Activated CD8-positive, alpha-beta memory T cell treated with anti-CD3 and anti-CD28 coated beads, Interleukin-2, amount 10 ng/mL, durations not matched to agents 7 days and 5 days (primary cell): ENCODE data around the gene OR51B4. TPM values are rescaled to one million over a fixed set of nuclear protein-coding genes. Genes with fewer than 3 reads are reported as not detected.
"Not testable (repeated sequence)": the region's sequence is repeated elsewhere in the genome, so short reads cannot be mapped to it uniquely, and the experiment has no call there.

Experiments used
- ATAC-seq: fragments of 150-1000 bp; cut with Tn5 transposase; one replicate; pipeline ENCODE4 v1.10.0; 2021; ENCODE audit warnings: moderate library complexity
- CTCF ChIA-PET: fragments of 350-600 bp; sonication (Branson Sonifier 250); formaldehyde crosslinking; loops from one replicate; lab custom pipeline; 2021; ENCODE audit warnings: antibody characterized with exemption; lab: Charles Lee
- DNase-seq: peaks from one replicate; pipeline ENCODE4 v3.0.0-alpha.2; 2020
- H3K27ac Mint-ChIP-seq: one replicate; pipeline ENCODE4 v1.8.0; 2021; ENCODE audit warnings: mild to moderate bottlenecking, mixed read lengths
- H3K27me3 Mint-ChIP-seq: one replicate; pipeline ENCODE4 v1.8.0; 2021; ENCODE audit warnings: mixed read lengths
- H3K36me3 Mint-ChIP-seq: one replicate; pipeline ENCODE4 v1.8.0; 2021; ENCODE audit warnings: mild to moderate bottlenecking, mixed read lengths
- H3K4me1 Mint-ChIP-seq: one replicate; pipeline ENCODE4 v1.8.0; 2021; ENCODE audit warnings: mixed read lengths
- H3K4me3 Mint-ChIP-seq: one replicate; pipeline ENCODE4 v1.8.0; 2021; ENCODE audit warnings: mild to moderate bottlenecking, moderate library complexity, mixed read lengths
- H3K9me3 Mint-ChIP-seq: one replicate; pipeline ENCODE4 v1.8.0; 2022; ENCODE audit warnings: low read depth, mixed read lengths
- total RNA-seq, 2 experiments: library from RNA; stranded (reverse); gene quantifications; one replicate each; pipeline ENCODE4 v1.2.3, GENCODE V29; 2021

The OR51B4 gene, protein sequence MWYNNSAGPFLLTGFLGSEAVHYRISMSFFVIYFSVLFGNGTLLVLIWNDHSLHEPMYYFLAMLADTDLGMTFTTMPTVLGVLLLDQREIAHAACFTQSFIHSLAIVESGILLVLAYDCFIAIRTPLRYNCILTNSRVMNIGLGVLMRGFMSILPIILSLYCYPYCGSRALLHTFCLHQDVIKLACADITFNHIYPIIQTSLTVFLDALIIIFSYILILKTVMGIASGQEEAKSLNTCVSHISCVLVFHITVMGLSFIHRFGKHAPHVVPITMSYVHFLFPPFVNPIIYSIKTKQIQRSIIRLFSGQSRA
- not detected for total RNA-seq

- Mint-ChIP-seq H3K36me3 (no peaks in the 10 kb centered on the region), H3K27ac (no peak within 1 kb of the TSS), H3K9me3 (no peaks in the 10 kb centered on the region), H3K27me3 (peaks cover 3% of the 10 kb centered on the region), H3K4me1 (no peaks in the 10 kb centered on the region), H3K4me3 (no peak within 1 kb of the TSS)
- CTCF ChIA-PET, result no interaction called here
- DNase-seq (no peak), ATAC-seq (no peak)
These were observed at the start of gene OR51B4 for GRCh38 chr11:5301846-5302245. TSS of gene OR51B4 (minus strand) at chr11:5301946. CDS start at chr11:5301946, 0 bp downstream.

GRCh38 chr11:5351208-5351607 lies 49.5 kb upstream of the OR51B4 start, which contains the start of gene OR51B6:
TSS of gene OR51B6 (plus strand) at chr11:5351508. CDS start at chr11:5351508, 0 bp downstream.
- Mint-ChIP-seq H3K27me3 (no peaks in the 10 kb centered on the region), H3K9me3 (no peaks in the 10 kb centered on the region), H3K36me3 (no peaks in the 10 kb centered on the region), H3K4me3 (no peak within 1 kb of the TSS), H3K4me1 (no peaks in the 10 kb centered on the region), H3K27ac (no peak within 1 kb of the TSS)
- no peak for DNase-seq
- CTCF ChIA-PET, result no interaction called here
- ATAC-seq, result no peak

GRCh38 chr11:5349550-5349949 lies 47.8 kb upstream of the OR51B4 start:
- no peak for ATAC-seq
- Mint-ChIP-seq H3K9me3 (no peaks in the 10 kb centered on the region), H3K4me3 (no peak overlapping the region), H3K27me3 (no peaks in the 10 kb centered on the region), H3K4me1 (no peaks in the 10 kb centered on the region), H3K27ac (no peak overlapping the region), H3K36me3 (no peaks in the 10 kb centered on the region)
- CTCF ChIA-PET, result no interaction called here
- DNase-seq, result no peak

GRCh38 chr11:5348551-5349194 lies 46.9 kb upstream of the OR51B4 start:
- no peaks in the 10 kb centered on the region for H3K27me3 Mint-ChIP-seq
- no peak for DNase-seq
- no peak overlapping the region for H3K4me3 Mint-ChIP-seq
- H3K4me1 Mint-ChIP-seq, result no peaks in the 10 kb centered on the region
- no peak for ATAC-seq
- H3K36me3 Mint-ChIP-seq, result no peaks in the 10 kb centered on the region
- CTCF ChIA-PET, result no interaction called here
- H3K9me3 Mint-ChIP-seq, result no peaks in the 10 kb centered on the region
- no peak overlapping the region for H3K27ac Mint-ChIP-seq

- CTCF ChIA-PET, result no interaction called here
- no peaks in the 10 kb centered on the region for H3K4me1 Mint-ChIP-seq
- H3K4me3 Mint-ChIP-seq, result no peak overlapping the region
- ATAC-seq (no peak), DNase-seq (no peak)
- H3K27ac Mint-ChIP-seq, result no peak overlapping the region
- H3K9me3 Mint-ChIP-seq, result no peaks in the 10 kb centered on the region
- H3K36me3 Mint-ChIP-seq, result no peaks in the 10 kb centered on the region
- no peaks in the 10 kb centered on the region for H3K27me3 Mint-ChIP-seq
These were observed 44.1 kb upstream of the OR51B4 start for GRCh38 chr11:5345831-5346230.

- no peak within 1 kb of the TSS for H3K4me3 Mint-ChIP-seq
- H3K36me3 Mint-ChIP-seq, result no peaks in the 10 kb centered on the region
- ATAC-seq (no peak), DNase-seq (no peak)
- no peaks in the 10 kb centered on the region for H3K27me3 Mint-ChIP-seq
- no peak within 1 kb of the TSS for H3K27ac Mint-ChIP-seq
- no peaks in the 10 kb centered on the region for H3K9me3 Mint-ChIP-seq
- CTCF ChIA-PET, result no interaction called here
- no peaks in the 10 kb centered on the region for H3K4me1 Mint-ChIP-seq
These were observed 42.0 kb upstream of the OR51B4 start, which contains the start of gene OR51B5 for GRCh38 chr11:5343474-5344335. TSS of gene OR51B5 (minus strand) at chr11:5343524. CDS start at chr11:5343524, 0 bp downstream.

GRCh38 chr11:5339771-5340322 lies 38.1 kb upstream of the OR51B4 start:
- Mint-ChIP-seq H3K9me3 (no peaks in the 10 kb centered on the region), H3K4me1 (no peaks in the 10 kb centered on the region), H3K27ac (no peak overlapping the region), H3K4me3 (no peak overlapping the region), H3K36me3 (no peaks in the 10 kb centered on the region), H3K27me3 (no peaks in the 10 kb centered on the region)
- ATAC-seq (no peak), DNase-seq (no peak)
- CTCF ChIA-PET, result no interaction called here

- ATAC-seq, CTCF ChIA-PET, H3K27me3 Mint-ChIP-seq, DNase-seq, H3K27ac Mint-ChIP-seq, H3K9me3 Mint-ChIP-seq, H3K36me3 Mint-ChIP-seq, H3K4me3 Mint-ChIP-seq, H3K4me1 Mint-ChIP-seq: not testable (repeated sequence)
These were observed 35.5 kb upstream of the OR51B4 start for GRCh38 chr11:5337253-5337652.

DNA sequence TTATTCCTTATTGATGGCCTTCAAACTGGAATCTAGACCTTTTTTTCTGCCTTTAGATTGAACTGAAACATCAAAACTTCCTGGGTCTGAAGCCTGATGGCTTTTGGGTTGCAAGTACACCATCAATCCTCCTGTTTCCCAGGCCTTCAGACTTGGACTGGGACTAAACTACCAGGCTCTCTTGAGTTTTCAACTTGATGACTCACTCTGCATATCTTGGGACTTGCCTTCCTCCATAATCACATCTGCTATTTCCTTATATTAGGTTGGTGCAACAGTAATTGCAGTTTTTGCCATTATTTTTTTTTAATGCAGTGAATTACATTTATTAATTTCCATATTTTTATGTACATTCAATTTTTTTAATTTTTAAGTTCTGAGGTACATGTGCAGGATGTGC lies 34.6 kb upstream of the OR51B4 start:
- Mint-ChIP-seq H3K9me3 (no peaks in the 10 kb centered on the region), H3K27me3 (no peaks in the 10 kb centered on the region), H3K4me1 (no peaks in the 10 kb centered on the region), H3K36me3 (no peaks in the 10 kb centered on the region), H3K4me3 (no peak overlapping the region), H3K27ac (no peak overlapping the region)
- CTCF ChIA-PET, result no interaction called here
- DNase-seq, result no peak
- no peak for ATAC-seq

GRCh38 chr11:5335170-5335569 lies 33.4 kb upstream of the OR51B4 start:
- Mint-ChIP-seq H3K27ac (no peak overlapping the region), H3K4me1 (no peaks in the 10 kb centered on the region), H3K4me3 (no peak overlapping the region), H3K27me3 (no peaks in the 10 kb centered on the region), H3K9me3 (no peaks in the 10 kb centered on the region), H3K36me3 (no peaks in the 10 kb centered on the region)
- DNase-seq (no peak), ATAC-seq (no peak)
- CTCF ChIA-PET, result no interaction called here

- DNase-seq (no peak), ATAC-seq (no peak)
- Mint-ChIP-seq H3K36me3 (no peaks in the 10 kb centered on the region), H3K4me1 (no peaks in the 10 kb centered on the region), H3K27ac (no peak within 1 kb of the TSS), H3K4me3 (no peak within 1 kb of the TSS), H3K9me3 (no peaks in the 10 kb centered on the region), H3K27me3 (no peaks in the 10 kb centered on the region)
- CTCF ChIA-PET, result no interaction called here
These were observed 22.5 kb upstream of the OR51B4 start, which contains the start of gene OR51B2 for GRCh38 chr11:5324197-5324596. TSS of gene OR51B2 (minus strand) at chr11:5324297. CDS start at chr11:5324297, 0 bp downstream.

GRCh38 chr11:5317292-5317691 lies 15.5 kb upstream of the OR51B4 start:
- DNase-seq (no peak), ATAC-seq (no peak)
- no peaks in the 10 kb centered on the region for H3K9me3 Mint-ChIP-seq
- H3K36me3 Mint-ChIP-seq, result no peaks in the 10 kb centered on the region
- H3K4me1 Mint-ChIP-seq, result no peaks in the 10 kb centered on the region
- no peak overlapping the region for H3K27ac Mint-ChIP-seq
- CTCF ChIA-PET, result no interaction called here
- H3K27me3 Mint-ChIP-seq, result no peaks in the 10 kb centered on the region
- H3K4me3 Mint-ChIP-seq, result no peak overlapping the region

DNA sequence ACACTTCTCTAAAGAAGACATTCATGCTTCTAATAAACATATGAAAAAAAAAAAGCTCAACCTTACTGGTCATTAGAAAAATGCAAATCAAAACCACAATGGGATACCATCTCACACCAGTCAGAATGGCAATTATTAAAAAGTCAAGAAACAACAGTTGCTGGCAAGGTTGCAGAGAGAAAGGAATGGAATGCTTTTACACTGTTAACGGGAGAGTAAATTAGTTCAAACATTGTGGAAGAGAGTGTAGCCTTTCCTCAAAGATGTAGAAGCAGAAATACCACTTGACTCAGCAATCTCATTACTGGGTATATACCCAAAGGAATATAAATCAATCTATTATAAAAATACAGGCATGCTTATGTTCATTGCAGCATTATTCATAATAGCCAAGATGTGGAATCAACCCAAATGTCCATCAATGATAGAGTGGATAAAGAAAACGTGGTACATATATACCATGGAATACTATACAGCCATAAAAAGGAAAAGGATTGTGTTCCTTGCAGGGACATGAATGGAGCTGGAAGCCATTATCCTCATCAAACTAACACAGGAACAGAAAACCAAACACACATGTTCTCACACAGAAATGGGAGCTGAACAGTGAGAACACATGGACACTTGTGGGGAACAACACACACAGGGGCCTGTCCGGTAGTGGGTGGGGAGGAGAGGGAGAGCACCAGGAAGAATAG lies 11.7 kb upstream of the OR51B4 start:
- ATAC-seq, H3K27me3 Mint-ChIP-seq, H3K4me3 Mint-ChIP-seq, CTCF ChIA-PET, H3K27ac Mint-ChIP-seq, H3K9me3 Mint-ChIP-seq, H3K36me3 Mint-ChIP-seq, DNase-seq, H3K4me1 Mint-ChIP-seq: not testable (repeated sequence)
